Inflammatory macrophage treated with lipopolysaccharide for 4 hours (primary cell): Measurements from ENCODE around the gene AMACR.
A peak's percentile ranks its signal among the peaks of the same experiment; 100 is the strongest.
"Not testable (repeated sequence)": the region's sequence is repeated elsewhere in the genome, so short reads cannot be mapped to it uniquely, and the experiment has no call there.

Experiments
- DNase-seq: peaks from one replicate; pipeline ENCODE4 v3.0.0-alpha.2; 2020

Gene AMACR

GRCh38 chr5:33964132-33964700 is 43.6 kb downstream of the AMACR start:
- peak; percentile 31 for DNase-seq

GRCh38 chr5:33958176-33958575 is 49.7 kb downstream of the AMACR start:
- DNase-seq: no peak

GRCh38 chr5:33957577-33958150 is 50.2 kb downstream of the AMACR start:
- DNase-seq: no peak

GRCh38 chr5:33952175-33952574 is 55.7 kb downstream of the AMACR start:
- not testable (repeated sequence) for DNase-seq

- DNase-seq: no peak
These were observed 63.2 kb downstream of the AMACR start for GRCh38 chr5:33944543-33945132.

- no peak for DNase-seq
These were observed 66.8 kb downstream of the AMACR start for GRCh38 chr5:33941090-33941489.

- DNase-seq: no peak
These were observed 68.1 kb downstream of the AMACR start for GRCh38 chr5:33939556-33940262.

- DNase-seq: no peak
These were observed 69.0 kb downstream of the AMACR start for GRCh38 chr5:33938881-33939280.

- no peak for DNase-seq
These were observed 69.4 kb downstream of the AMACR start for GRCh38 chr5:33938507-33938796.

GRCh38 chr5:33937707-33938506 is 69.9 kb downstream of the AMACR start:
- no peak for DNase-seq

GRCh38 chr5:33937017-33937706 is 70.7 kb downstream of the AMACR start:
- no peak for DNase-seq

- DNase-seq: no peak
These were observed 71.4 kb downstream of the AMACR start, which contains the start of gene RXFP3 for GRCh38 chr5:33936381-33937016. Gene RXFP3, plus strand, starts transcription at chr5:33936386. Its CDS starts 355 bp downstream, at chr5:33936741.
